Inferior parietal cortex (tissue), 1 donor: ENCODE measurements around the gene DDX4.
A peak's percentile ranks its signal among the peaks of the same experiment; 100 is the strongest.
"Not testable (repeated sequence)": the region's sequence is repeated elsewhere in the genome, so short reads cannot be mapped to it uniquely, and the experiment has no call there.

Experiments
- DNase-seq: peaks from one replicate; pipeline ENCODE4 v3.0.0-alpha.2; 2016; ENCODE audit errors: extremely low spot score

The DDX4 gene

GRCh38 chr5:55737793-55738192 is at the start of gene DDX4:
Gene DDX4, plus strand, starts transcription at chr5:55738061. Its CDS starts 903 bp downstream, at chr5:55738964.
- no peak for DNase-seq

- peak; percentile 79 for DNase-seq
Observed at GRCh38 chr5:55691265-55692105, 46.4 kb upstream of the DDX4 start.

- no peak for DNase-seq
Observed at GRCh38 chr5:55692106-55692417, 45.8 kb upstream of the DDX4 start.

- no peak for DNase-seq
Observed at GRCh38 chr5:55692509-55692908, 45.4 kb upstream of the DDX4 start.

- no peak for DNase-seq
Observed at GRCh38 chr5:55694152-55694830, 43.6 kb upstream of the DDX4 start.

GRCh38 chr5:55696704-55697103 is 41.2 kb upstream of the DDX4 start:
- not testable (repeated sequence) for DNase-seq

- no peak for DNase-seq
Observed at GRCh38 chr5:55699041-55699688, 38.7 kb upstream of the DDX4 start.

- no peak for DNase-seq
Observed at GRCh38 chr5:55700745-55701144, 37.1 kb upstream of the DDX4 start.

- DNase-seq, result no peak
Observed at GRCh38 chr5:55701462-55702103, 36.3 kb upstream of the DDX4 start.

GRCh38 chr5:55702598-55703345 is 35.1 kb upstream of the DDX4 start:
- no peak for DNase-seq

GRCh38 chr5:55706230-55706629 is 31.6 kb upstream of the DDX4 start:
- no peak for DNase-seq

GRCh38 chr5:55708732-55709131 is 29.1 kb upstream of the DDX4 start:
- no peak for DNase-seq

- no peak for DNase-seq
Observed at GRCh38 chr5:55711507-55712022, 26.3 kb upstream of the DDX4 start.

- peak; percentile 94 for DNase-seq
Observed at GRCh38 chr5:55712023-55712859, 25.6 kb upstream of the DDX4 start, which contains the start of gene SLC38A9. Gene SLC38A9, minus strand, starts transcription at chr5:55712324. Its CDS starts 14,366 bp downstream, at chr5:55697958.

- no peak for DNase-seq
Observed at GRCh38 chr5:55713871-55714270, 24.0 kb upstream of the DDX4 start.

- DNase-seq, result no peak
Observed at GRCh38 chr5:55714339-55714738, 23.5 kb upstream of the DDX4 start.

GRCh38 chr5:55714749-55715148 is 23.1 kb upstream of the DDX4 start:
- no peak for DNase-seq

- no peak for DNase-seq
Observed at GRCh38 chr5:55715519-55716078, 22.3 kb upstream of the DDX4 start.

GRCh38 chr5:55719026-55719425 is 18.8 kb upstream of the DDX4 start:
- not testable (repeated sequence) for DNase-seq

- no peak for DNase-seq
Observed at GRCh38 chr5:55720188-55720703, 17.6 kb upstream of the DDX4 start.
